Endodermal cell (in vitro differentiated cells): Measurements from ENCODE around the gene CATSPERD. TPM values are rescaled to one million over a fixed set of nuclear protein-coding genes. Genes with fewer than 3 reads are reported as not detected.
"Not testable (repeated sequence)": the region's sequence is repeated elsewhere in the genome, so short reads cannot be mapped to it uniquely, and the experiment has no call there.

Experiments
- DNase-seq: peaks from one replicate; pipeline ENCODE4 v3.0.0-alpha.2; 2017
- H3K27ac ChIP-seq: 2 replicates; pipeline ENCODE4 v1.5.1; 2013; ENCODE audit warnings: mild to moderate bottlenecking, low read depth, low read length, moderate library complexity
- H3K27me3 ChIP-seq: 2 replicates; pipeline ENCODE4 v1.6.1; 2013; ENCODE audit warnings: mild to moderate bottlenecking, low read length, moderate library complexity; ENCODE audit not compliant: insufficient read depth, control insufficient read depth, poor library complexity, severe bottlenecking
- H3K36me3 ChIP-seq: 2 replicates; pipeline ENCODE4 v1.7.0; 2013; ENCODE audit warnings: mild to moderate bottlenecking, low read length, moderate library complexity; ENCODE audit not compliant: control insufficient read depth, insufficient read depth
- H3K4me1 ChIP-seq: one replicate; pipeline ENCODE4 v1.7.0; 2013; ENCODE audit warnings: low read length; ENCODE audit not compliant: control insufficient read depth, insufficient read depth
- H3K4me3 ChIP-seq: 2 replicates; pipeline ENCODE4 v1.5.1; 2013; ENCODE audit warnings: mild to moderate bottlenecking, low read length, moderate library complexity
- H3K9ac ChIP-seq: 2 replicates; pipeline ENCODE4 v1.6.1; 2013; ENCODE audit warnings: mild to moderate bottlenecking, low read length, moderate library complexity; ENCODE audit not compliant: poor library complexity, severe bottlenecking; ENCODE audit errors: extremely low read depth
- H3K9me3 ChIP-seq: 2 replicates; pipeline ENCODE4 v1.6.1; 2013; ENCODE audit warnings: mild to moderate bottlenecking, low read length, moderate library complexity; ENCODE audit not compliant: control insufficient read depth
- H3K27ac Mint-ChIP-seq: 2 replicates; pipeline ENCODE4 v1.8.0; 2020; ENCODE audit warnings: mixed read lengths
- H3K27me3 Mint-ChIP-seq: 2 replicates; pipeline ENCODE4 v1.8.0; 2021; ENCODE audit warnings: mild to moderate bottlenecking, mixed read lengths; ENCODE audit not compliant: insufficient read depth
- H3K36me3 Mint-ChIP-seq: 2 replicates; pipeline ENCODE4 v1.8.0; 2020; ENCODE audit warnings: low read depth, mixed read lengths
- H3K4me1 Mint-ChIP-seq: 2 replicates; pipeline ENCODE4 v1.8.0; 2020; ENCODE audit warnings: mixed read lengths
- H3K4me3 Mint-ChIP-seq: 2 replicates; pipeline ENCODE4 v1.8.0; 2020; ENCODE audit warnings: mild to moderate bottlenecking, moderate library complexity, mixed read lengths
- H3K9me3 Mint-ChIP-seq: 2 replicates; pipeline ENCODE4 v1.8.0; 2020; ENCODE audit warnings: mild to moderate bottlenecking, mixed read lengths
- WGBS, 2 experiments: methylation state at CpG; one replicate each; pipeline versions ENCODE4 v1.1.5 to v1.1.7; 2013; ENCODE audit warnings: missing lambda C conversion rate in 2 of 2, mixed read lengths in 1 of 2; ENCODE audit not compliant: insufficient coverage in 1 of 2, insufficient read length in 1 of 2; 5-methylcytosine and 5-hydroxymethylcytosine counted together
- total RNA-seq, 2 donors: library from RNA; stranded (reverse); fragmentation: NEBNext Ultra II Directional in 1 of 2; extraction: Animal tissue kit (Norgen Biotek cat#: 25700) in 1 of 2; gene quantifications; 2 replicates in 1 of 2; 3 replicates in 1 of 2; pipeline ENCODE4 v1.2.1, GENCODE V29; 2021
- TF ChIP-seq, protein P1 (sequence below): fragments of 200-600 bp; sonication (generic); conservative IDR thresholded peaks from 2 replicates; pipeline ENCODE4 v1.5.0; 2021; ENCODE audit warnings: antibody characterized with exemption, mild to moderate bottlenecking

CATSPERD gene
- total RNA-seq, 2 donors from 2014 or later, result not detected

DNA sequence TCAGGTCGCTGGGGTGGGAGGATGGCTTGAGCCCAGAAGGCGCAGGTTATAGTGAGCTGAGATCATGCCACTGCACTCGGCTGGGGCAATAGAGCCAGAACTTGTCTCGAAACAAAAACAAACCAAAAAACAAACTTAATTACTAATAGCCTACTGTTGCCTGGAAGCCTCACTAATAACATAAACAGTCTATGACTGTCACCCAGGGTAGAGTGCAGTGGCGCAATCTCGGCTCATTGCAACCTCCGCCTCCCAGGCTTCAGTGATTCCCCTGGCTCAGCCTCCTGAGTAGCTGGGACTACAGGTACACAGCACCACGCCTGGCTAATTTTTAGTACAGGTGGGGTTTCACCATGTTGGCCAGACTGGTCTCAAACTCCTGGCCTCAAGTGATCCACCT, 18.0 kb downstream of the CATSPERD start:
- no peak overlapping the region for H3K27ac Mint-ChIP-seq
- Histone ChIP-seq H3K9me3 (no peaks in the 10 kb centered on the region), H3K4me3 (no peak overlapping the region), H3K4me1 (no peaks in the 10 kb centered on the region), H3K27me3 (no peaks in the 10 kb centered on the region), H3K36me3 (no peaks in the 10 kb centered on the region), H3K27ac (no peak overlapping the region), H3K9ac (no peak overlapping the region)
- 91 to 94% methylated on average over 3 to 8 of the region's 8 CpGs for WGBS, 2 experiments
- H3K36me3 Mint-ChIP-seq, result no peaks in the 10 kb centered on the region
- H3K27me3 Mint-ChIP-seq, result peaks cover 14% of the 10 kb centered on the region
- no peak for DNase-seq
- peaks cover 2% of the 10 kb centered on the region for H3K9me3 Mint-ChIP-seq
- H3K4me3 Mint-ChIP-seq, result no peak overlapping the region
- TF ChIP-seq, protein P1, sequence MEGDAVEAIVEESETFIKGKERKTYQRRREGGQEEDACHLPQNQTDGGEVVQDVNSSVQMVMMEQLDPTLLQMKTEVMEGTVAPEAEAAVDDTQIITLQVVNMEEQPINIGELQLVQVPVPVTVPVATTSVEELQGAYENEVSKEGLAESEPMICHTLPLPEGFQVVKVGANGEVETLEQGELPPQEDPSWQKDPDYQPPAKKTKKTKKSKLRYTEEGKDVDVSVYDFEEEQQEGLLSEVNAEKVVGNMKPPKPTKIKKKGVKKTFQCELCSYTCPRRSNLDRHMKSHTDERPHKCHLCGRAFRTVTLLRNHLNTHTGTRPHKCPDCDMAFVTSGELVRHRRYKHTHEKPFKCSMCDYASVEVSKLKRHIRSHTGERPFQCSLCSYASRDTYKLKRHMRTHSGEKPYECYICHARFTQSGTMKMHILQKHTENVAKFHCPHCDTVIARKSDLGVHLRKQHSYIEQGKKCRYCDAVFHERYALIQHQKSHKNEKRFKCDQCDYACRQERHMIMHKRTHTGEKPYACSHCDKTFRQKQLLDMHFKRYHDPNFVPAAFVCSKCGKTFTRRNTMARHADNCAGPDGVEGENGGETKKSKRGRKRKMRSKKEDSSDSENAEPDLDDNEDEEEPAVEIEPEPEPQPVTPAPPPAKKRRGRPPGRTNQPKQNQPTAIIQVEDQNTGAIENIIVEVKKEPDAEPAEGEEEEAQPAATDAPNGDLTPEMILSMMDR, result no peak
- H3K4me1 Mint-ChIP-seq, result no peaks in the 10 kb centered on the region

DNA sequence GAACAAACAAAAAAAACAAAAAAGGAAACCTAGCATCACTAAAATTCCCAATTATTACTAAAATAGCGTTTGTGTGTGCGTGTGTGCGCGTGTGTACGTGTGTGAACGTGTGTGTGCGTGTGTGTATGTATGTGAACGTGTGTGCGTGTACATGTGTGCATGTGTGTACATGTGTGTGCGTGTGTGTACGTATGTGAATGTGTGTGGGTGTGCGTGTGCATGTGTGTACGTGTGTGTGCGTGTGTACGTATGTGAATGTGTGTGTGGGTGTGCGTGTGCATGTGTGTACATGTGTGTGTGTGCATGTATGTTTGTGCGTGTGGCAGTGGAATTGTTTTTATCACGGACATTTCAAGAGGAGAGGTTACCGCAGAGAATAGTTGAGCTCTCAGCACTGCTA, 21.6 kb downstream of the CATSPERD start:
- H3K27me3 ChIP-seq, result no peaks in the 10 kb centered on the region
- H3K4me3 ChIP-seq, result no peak overlapping the region
- H3K36me3 ChIP-seq, result no peaks in the 10 kb centered on the region
- no peak overlapping the region for H3K9ac ChIP-seq
- H3K9me3 ChIP-seq, result no peaks in the 10 kb centered on the region
- no peaks in the 10 kb centered on the region for H3K4me1 ChIP-seq
- H3K27ac ChIP-seq, result no peak overlapping the region
- Mint-ChIP-seq H3K4me3 (no peak overlapping the region), H3K36me3 (no peaks in the 10 kb centered on the region), H3K27ac (no peak overlapping the region), H3K4me1 (no peaks in the 10 kb centered on the region), H3K27me3 (peaks cover 13% of the 10 kb centered on the region), H3K9me3 (peaks cover 2% of the 10 kb centered on the region)
- 88 to 96% methylated on average over 8 to 18 of the region's 19 CpGs for WGBS, 2 experiments
- TF ChIP-seq, protein P1, result no peak
- no peak for DNase-seq

DNA sequence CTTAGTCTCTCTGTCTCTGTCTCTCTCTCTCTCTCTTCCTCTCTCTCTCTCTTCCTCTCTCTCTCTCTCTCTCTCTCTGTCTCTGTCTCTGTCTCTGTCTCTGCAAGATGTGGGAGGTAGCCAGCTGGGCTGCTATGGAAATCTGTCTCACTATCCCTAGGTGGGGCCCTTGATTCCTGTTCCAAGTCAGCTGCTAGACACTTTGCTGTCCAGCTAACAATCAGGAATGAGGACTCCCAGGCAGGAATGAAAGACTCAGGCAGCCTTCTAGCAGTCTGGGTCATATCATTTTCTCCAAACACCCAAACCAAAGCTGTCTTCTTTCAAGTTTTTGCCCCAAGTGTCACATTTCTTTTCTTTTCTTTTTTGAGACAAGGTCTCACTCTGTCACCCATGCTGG, 23.2 kb downstream of the CATSPERD start:
- H3K27ac ChIP-seq, result no peak overlapping the region
- H3K36me3 Mint-ChIP-seq, result no peaks in the 10 kb centered on the region
- TF ChIP-seq, protein P1, result no peak
- no peaks in the 10 kb centered on the region for H3K27me3 ChIP-seq
- no peaks in the 10 kb centered on the region for H3K4me1 ChIP-seq
- H3K4me3 Mint-ChIP-seq, result no peak overlapping the region
- no peak overlapping the region for H3K4me3 ChIP-seq
- peaks cover 2% of the 10 kb centered on the region for H3K9me3 Mint-ChIP-seq
- peaks cover 13% of the 10 kb centered on the region for H3K27me3 Mint-ChIP-seq
- no peak for DNase-seq
- H3K27ac Mint-ChIP-seq, result no peak overlapping the region
- no peaks in the 10 kb centered on the region for H3K36me3 ChIP-seq
- H3K9me3 ChIP-seq, result no peaks in the 10 kb centered on the region
- no peaks in the 10 kb centered on the region for H3K4me1 Mint-ChIP-seq
- H3K9ac ChIP-seq, result no peak overlapping the region

DNA sequence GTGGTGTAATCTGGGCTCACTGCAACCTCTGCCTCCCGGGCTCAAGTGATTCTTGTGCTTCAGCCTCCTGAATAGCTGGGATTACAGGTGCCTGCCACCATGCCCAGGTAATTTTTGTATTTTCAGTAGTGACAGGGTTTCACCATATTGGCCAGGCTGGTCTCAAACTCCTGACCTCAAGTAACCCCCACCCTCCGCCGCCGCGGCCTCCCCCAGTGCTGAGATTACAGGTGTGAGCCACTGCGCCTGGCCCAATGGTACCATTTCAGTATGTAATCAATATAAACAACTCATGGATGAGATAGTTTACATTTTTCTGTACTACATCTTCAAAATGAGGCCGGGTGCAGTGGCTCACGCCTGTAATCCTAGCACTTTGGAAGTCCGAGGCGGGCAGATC, 24.6 kb downstream of the CATSPERD start:
- not testable (repeated sequence) for H3K27ac Mint-ChIP-seq, H3K4me1 Mint-ChIP-seq, H3K4me3 Mint-ChIP-seq, H3K4me1 ChIP-seq, H3K9ac ChIP-seq, H3K9me3 Mint-ChIP-seq, H3K9me3 ChIP-seq, H3K36me3 ChIP-seq, H3K27ac ChIP-seq, DNase-seq, H3K4me3 ChIP-seq, H3K36me3 Mint-ChIP-seq, H3K27me3 ChIP-seq
- 88 to 94% methylated on average over 5 to 10 of the region's 10 CpGs for WGBS, 2 experiments
- H3K27me3 Mint-ChIP-seq, result peaks cover 13% of the 10 kb centered on the region

DNA sequence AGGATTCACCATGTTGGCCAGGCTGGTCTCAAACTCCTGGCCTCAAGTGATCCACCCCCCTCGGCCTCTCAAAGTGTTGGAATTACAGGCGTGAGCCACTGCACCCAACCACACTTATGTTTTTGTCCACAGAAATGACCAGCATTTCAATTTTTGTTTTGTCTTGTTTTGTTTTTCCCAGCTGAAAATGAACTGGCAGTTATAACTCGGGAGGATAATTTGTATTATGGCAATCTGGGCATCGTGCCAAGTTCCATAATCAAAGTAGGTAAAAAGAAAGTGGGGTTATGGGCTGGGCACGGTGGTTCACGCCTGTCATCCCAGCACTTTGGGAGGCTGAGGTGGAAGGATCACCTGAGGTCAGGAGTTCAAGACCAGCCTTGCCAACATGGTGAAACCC, 28.5 kb downstream of the CATSPERD start:
- not testable (repeated sequence) for H3K4me1 ChIP-seq, H3K36me3 Mint-ChIP-seq, H3K4me3 Mint-ChIP-seq, H3K9ac ChIP-seq, H3K27ac Mint-ChIP-seq, H3K9me3 ChIP-seq, H3K4me3 ChIP-seq, H3K36me3 ChIP-seq, H3K27ac ChIP-seq, DNase-seq, H3K9me3 Mint-ChIP-seq, H3K27me3 ChIP-seq, H3K4me1 Mint-ChIP-seq
- 83% methylated on average over 6 of the region's 6 CpGs for WGBS, 2 experiments
- H3K27me3 Mint-ChIP-seq, result peaks cover 13% of the 10 kb centered on the region
